HEK293T (cell line): ENCODE results near the gene MED6.

Source experiments
- CTCF ChIA-PET: fragments of 350-600 bp; formaldehyde crosslinking; extraction: SDS; loops from one replicate; lab custom pipeline; 2021; ENCODE audit warnings: antibody characterized with exemption, inconsistent platforms; lab: Yijun Ruan, JAX
- POLR2A ChIA-PET: fragments of 350-600 bp; formaldehyde crosslinking; extraction: SDS; loops from one replicate; lab custom pipeline; 2020; ENCODE audit warnings: antibody characterized with exemption, inconsistent platforms; lab: Yijun Ruan, JAX
- DNase-seq: peaks from one replicate; pipeline ENCODE4 v3.0.0; 2012; ENCODE audit warnings: mixed read lengths; ENCODE audit errors: extremely low spot score
- ARNT ChIP-seq: fragments of 450-650 bp; IDR thresholded peaks from 2 replicates; pipeline ENCODE4 v1.6.1; 2017; ENCODE audit warnings: mild to moderate bottlenecking
- BHLHE40 ChIP-seq: fragments of 450-650 bp; IDR thresholded peaks from 2 replicates; pipeline ENCODE4 v1.6.1; 2016; ENCODE audit warnings: mild to moderate bottlenecking, moderate library complexity, borderline replicate concordance
- CTBP1 ChIP-seq: fragments of 450-650 bp; IDR thresholded peaks from 2 replicates; pipeline ENCODE4 v1.6.1; 2016; ENCODE audit warnings: borderline replicate concordance
- ELF4 ChIP-seq: fragments of 450-650 bp; IDR thresholded peaks from 2 replicates; pipeline ENCODE4 v1.6.1; 2017; ENCODE audit warnings: antibody characterized with exemption
- FOXA1 ChIP-seq: fragments of 450-650 bp; IDR thresholded peaks from 2 replicates; pipeline ENCODE4 v1.6.1; 2016; ENCODE audit warnings: mild to moderate bottlenecking
- FOXK2 ChIP-seq: fragments of 450-650 bp; IDR thresholded peaks from 2 replicates; pipeline ENCODE4 v1.6.1; 2016; ENCODE audit warnings: mild to moderate bottlenecking
- FOXM1 ChIP-seq: fragments of 450-650 bp; IDR thresholded peaks from 2 replicates; pipeline ENCODE4 v1.6.1; 2017; ENCODE audit warnings: mild to moderate bottlenecking, borderline replicate concordance
- HDGF ChIP-seq: fragments of 450-650 bp; IDR thresholded peaks from 2 replicates; pipeline ENCODE4 v1.6.1; 2017; ENCODE audit warnings: antibody characterized with exemption, borderline replicate concordance
- L3MBTL2 ChIP-seq: fragments of 450-650 bp; conservative IDR thresholded peaks from 2 replicates; pipeline ENCODE4 v1.6.1; 2016; ENCODE audit warnings: mild to moderate bottlenecking
- LEF1 ChIP-seq: fragments of 450-650 bp; IDR thresholded peaks from 2 replicates; pipeline ENCODE4 v1.6.1; 2017; ENCODE audit warnings: mild to moderate bottlenecking, borderline replicate concordance
- NFRKB ChIP-seq: fragments of 450-650 bp; IDR thresholded peaks from 2 replicates; pipeline ENCODE4 v1.6.1; 2016; ENCODE audit warnings: mild to moderate bottlenecking, moderate library complexity
- SP1 ChIP-seq: fragments of 450-650 bp; IDR thresholded peaks from 2 replicates; pipeline ENCODE4 v1.6.1; 2017
- SUZ12 ChIP-seq: fragments of 450-650 bp; IDR thresholded peaks from 2 replicates; pipeline ENCODE4 v1.6.1; 2016; ENCODE audit warnings: mild to moderate bottlenecking
- TARDBP ChIP-seq: fragments of 450-650 bp; IDR thresholded peaks from 2 replicates; pipeline ENCODE4 v1.6.1; 2016
- ZNF384 ChIP-seq: fragments of 450-650 bp; IDR thresholded peaks from 2 replicates; pipeline ENCODE4 v1.6.1; 2016
- TF ChIP-seq, protein P1 (sequence below): fragments of 450-650 bp; IDR thresholded peaks from 2 replicates; pipeline ENCODE4 v1.6.1; 2016

The MED6 gene

GRCh38 chr14:70585231-70585630 lies 15.2 kb downstream of the MED6 start:
- POLR2A ChIA-PET, result no interaction called here
- DNase-seq, result no peak
- TF ChIP-seq FOXM1 (no peak), HDGF (no peak), LEF1 (no peak)
- CTCF ChIA-PET, result no interaction called here

DNA sequence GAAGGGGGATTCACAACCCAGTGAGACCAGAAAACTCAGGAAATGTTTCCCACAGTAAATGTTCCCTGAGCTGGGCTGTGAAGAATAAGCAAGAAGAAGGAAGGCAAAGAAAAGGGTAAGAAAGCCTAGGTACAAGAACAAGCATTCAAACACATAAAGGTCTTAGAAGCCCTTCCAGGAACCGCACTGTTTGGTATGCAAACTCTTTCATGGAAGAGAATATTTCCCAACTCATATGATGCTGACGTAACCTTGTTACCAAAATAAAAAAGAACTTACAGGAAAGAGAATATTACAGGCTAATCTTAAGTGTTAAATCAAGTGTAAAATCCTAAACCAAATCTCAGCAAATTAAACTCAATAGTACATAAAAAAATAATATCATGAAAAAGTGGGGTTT lies 23.6 kb downstream of the MED6 start:
- DNase-seq, result no peak
- ChIA-PET POLR2A (no interaction called here), CTCF (no interaction called here)
- no peak for TF ChIP-seq ELF4
- TF ChIP-seq TARDBP, result no peak
- TF ChIP-seq ARNT, result no peak
- TF ChIP-seq FOXM1, result no peak
- TF ChIP-seq CTBP1, result no peak
- no peak for TF ChIP-seq NFRKB
- TF ChIP-seq ZNF384, result no peak

DNA sequence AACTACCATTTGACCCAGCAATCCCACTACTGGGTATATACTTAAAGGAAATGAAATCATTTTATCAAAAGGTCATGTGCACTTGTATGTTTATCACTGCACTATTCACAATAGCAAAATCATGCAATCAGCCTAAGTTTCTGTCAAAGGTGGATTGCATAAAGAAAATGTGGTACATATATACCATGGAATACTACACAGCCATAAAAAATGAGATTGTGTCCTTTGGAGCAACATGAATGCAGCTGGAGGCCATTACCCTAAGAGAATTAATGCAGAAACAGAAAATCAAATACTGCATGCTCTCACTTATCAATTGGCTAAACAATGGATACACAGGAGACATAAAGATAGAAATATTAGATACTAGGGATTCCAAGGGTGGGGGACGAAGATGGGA lies 27.4 kb downstream of the MED6 start:
- no peak for TF ChIP-seq CTBP1
- no peak for TF ChIP-seq ZNF384
- no peak for TF ChIP-seq ARNT
- TF ChIP-seq SUZ12, result no peak
- TF ChIP-seq BHLHE40, result no peak
- no peak for TF ChIP-seq ELF4
- TF ChIP-seq HDGF, result no peak
- ChIA-PET CTCF (no interaction called here), POLR2A (no interaction called here)
- DNase-seq, result no peak

GRCh38 chr14:70571139-70571538 lies 29.3 kb downstream of the MED6 start:
- CTCF ChIA-PET, result no interaction called here
- TF ChIP-seq HDGF (no peak), CTBP1 (no peak), ZNF384 (no peak), FOXK2 (no peak), ELF4 (no peak), NFRKB (no peak), TARDBP (no peak), ARNT (no peak), LEF1 (no peak), L3MBTL2 (no peak), SP1 (no peak), SUZ12 (no peak), BHLHE40 (no peak), FOXM1 (no peak), FOXA1 (no peak)
- TF ChIP-seq, protein P1, sequence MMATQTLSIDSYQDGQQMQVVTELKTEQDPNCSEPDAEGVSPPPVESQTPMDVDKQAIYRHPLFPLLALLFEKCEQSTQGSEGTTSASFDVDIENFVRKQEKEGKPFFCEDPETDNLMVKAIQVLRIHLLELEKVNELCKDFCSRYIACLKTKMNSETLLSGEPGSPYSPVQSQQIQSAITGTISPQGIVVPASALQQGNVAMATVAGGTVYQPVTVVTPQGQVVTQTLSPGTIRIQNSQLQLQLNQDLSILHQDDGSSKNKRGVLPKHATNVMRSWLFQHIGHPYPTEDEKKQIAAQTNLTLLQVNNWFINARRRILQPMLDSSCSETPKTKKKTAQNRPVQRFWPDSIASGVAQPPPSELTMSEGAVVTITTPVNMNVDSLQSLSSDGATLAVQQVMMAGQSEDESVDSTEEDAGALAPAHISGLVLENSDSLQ, result no peak
- no peak for DNase-seq
- POLR2A ChIA-PET, result no interaction called here

GRCh38 chr14:70567791-70568190 lies 32.7 kb downstream of the MED6 start:
- ChIA-PET POLR2A (no interaction called here), CTCF (no interaction called here)
- peak; percentile 33 for DNase-seq
- TF ChIP-seq SP1 (no peak), BHLHE40 (no peak), FOXA1 (no peak), ZNF384 (no peak), ARNT (no peak), TARDBP (no peak), NFRKB (no peak), ELF4 (no peak), SUZ12 (no peak), L3MBTL2 (no peak), CTBP1 (no peak), FOXM1 (no peak), FOXK2 (no peak), LEF1 (no peak), HDGF (no peak)
- TF ChIP-seq, protein P1, result no peak

GRCh38 chr14:70563869-70564268 lies 36.6 kb downstream of the MED6 start:
- CTCF ChIA-PET, result interaction anchor here (0.6 kb wide), 1 partner anchor 1341 kb away, joined by 3 read pairs; no protein-coding TSS in a partner anchor
- POLR2A ChIA-PET, result no interaction called here
- no peak for TF ChIP-seq BHLHE40
- no peak for TF ChIP-seq ELF4
- no peak for TF ChIP-seq TARDBP
- TF ChIP-seq FOXA1, result no peak
- TF ChIP-seq FOXM1, result no peak
- TF ChIP-seq L3MBTL2, result no peak
- no peak for TF ChIP-seq LEF1
- no peak for TF ChIP-seq HDGF
- TF ChIP-seq SUZ12, result no peak
- no peak for TF ChIP-seq NFRKB
- no peak for TF ChIP-seq FOXK2
- TF ChIP-seq ARNT, result no peak
- no peak for TF ChIP-seq CTBP1
- TF ChIP-seq ZNF384, result no peak
- no peak for DNase-seq

GRCh38 chr14:70563417-70563816 lies 37.0 kb downstream of the MED6 start:
- DNase-seq, result no peak
- TF ChIP-seq FOXM1, result no peak
- TF ChIP-seq FOXK2, result no peak
- TF ChIP-seq ZNF384, result no peak
- TF ChIP-seq BHLHE40, result no peak
- TF ChIP-seq TARDBP, result no peak
- no peak for TF ChIP-seq SUZ12
- no peak for TF ChIP-seq CTBP1
- TF ChIP-seq, protein P1, result no peak
- no peak for TF ChIP-seq SP1
- no peak for TF ChIP-seq ELF4
- TF ChIP-seq LEF1, result no peak
- no peak for TF ChIP-seq HDGF
- no peak for TF ChIP-seq NFRKB
- no peak for TF ChIP-seq L3MBTL2
- TF ChIP-seq ARNT, result no peak
- ChIA-PET POLR2A (no interaction called here), CTCF (no interaction called here)
